PFSK-1 (cell line): ENCODE data around the gene BCL3.

Source experiments
- FOXP2 ChIP-seq: optimal IDR thresholded peaks from 2 replicates; pipeline ENCODE3; 2011; ENCODE audit warnings: borderline replicate concordance, control low read depth, inconsistent platforms; ENCODE audit not compliant: insufficient read depth; ENCODE audit errors: extremely low read length, extremely low read depth
- POLR2AphosphoS5 ChIP-seq: IDR thresholded peaks from 2 replicates; pipeline ENCODE4 v1.6.1; 2012; ENCODE audit warnings: low read depth, mild to moderate bottlenecking, control low read depth, low read length, moderate library complexity
- SIN3A ChIP-seq: IDR thresholded peaks from 2 replicates; pipeline ENCODE4 v1.6.1; 2012; ENCODE audit warnings: mild to moderate bottlenecking, low read length, moderate library complexity, borderline replicate concordance; ENCODE audit not compliant: insufficient read depth
- TAF1 ChIP-seq: IDR thresholded peaks from 2 replicates; pipeline ENCODE4 v1.6.1; 2012; ENCODE audit warnings: low read length, control low read depth, borderline replicate concordance; ENCODE audit not compliant: insufficient read depth
- TF ChIP-seq, protein P1 (sequence below), 2 experiments: IDR thresholded peaks; 2 replicates each; pipeline versions ENCODE4 v1.6.1 to v1.8.0; 2011 to 2012; ENCODE audit warnings: low read depth in 2 of 2, low read length in 2 of 2, control low read depth in 1 of 2, inconsistent platforms in 1 of 2, mild to moderate bottlenecking in 1 of 2, moderate library complexity in 1 of 2; ENCODE audit not compliant: insufficient read depth in 1 of 2

Gene BCL3

DNA sequence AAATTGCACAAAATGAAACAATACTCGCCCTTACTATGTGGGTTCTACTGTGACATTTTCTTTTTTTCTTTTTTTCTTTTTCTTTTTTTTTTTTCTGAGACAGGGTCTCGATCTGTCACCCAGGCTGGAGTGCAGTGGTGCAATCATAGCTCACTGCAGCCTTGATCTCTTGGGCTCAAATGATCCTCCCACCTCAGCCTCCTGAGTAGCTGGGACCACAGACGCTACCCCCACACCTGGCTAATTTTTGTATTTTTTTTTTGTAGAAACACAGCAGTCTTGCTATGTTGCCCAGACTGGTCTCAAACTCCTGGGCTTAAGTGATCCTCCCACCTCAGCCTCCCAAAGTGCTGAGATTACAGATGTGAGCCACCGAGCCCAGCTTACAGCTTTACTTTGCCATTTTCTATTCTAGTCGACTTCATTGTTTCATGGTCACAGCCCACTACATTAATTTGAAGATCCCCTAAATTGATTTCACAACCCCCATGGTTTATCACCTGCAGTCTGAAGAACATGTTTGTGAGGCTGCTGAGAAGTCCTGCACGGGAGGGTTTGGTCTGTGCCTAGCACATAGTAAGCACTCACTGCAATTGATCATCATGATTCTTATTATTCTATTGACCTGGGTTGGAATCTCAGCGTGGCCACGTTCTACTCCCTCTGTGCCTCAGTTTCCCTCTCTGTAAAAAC, 3.8 kb downstream of the BCL3 start:
- TF ChIP-seq FOXP2 (no peak), POLR2AphosphoS5 (no peak), SIN3A (no peak), TAF1 (no peak)
- TF ChIP-seq, protein P1, sequence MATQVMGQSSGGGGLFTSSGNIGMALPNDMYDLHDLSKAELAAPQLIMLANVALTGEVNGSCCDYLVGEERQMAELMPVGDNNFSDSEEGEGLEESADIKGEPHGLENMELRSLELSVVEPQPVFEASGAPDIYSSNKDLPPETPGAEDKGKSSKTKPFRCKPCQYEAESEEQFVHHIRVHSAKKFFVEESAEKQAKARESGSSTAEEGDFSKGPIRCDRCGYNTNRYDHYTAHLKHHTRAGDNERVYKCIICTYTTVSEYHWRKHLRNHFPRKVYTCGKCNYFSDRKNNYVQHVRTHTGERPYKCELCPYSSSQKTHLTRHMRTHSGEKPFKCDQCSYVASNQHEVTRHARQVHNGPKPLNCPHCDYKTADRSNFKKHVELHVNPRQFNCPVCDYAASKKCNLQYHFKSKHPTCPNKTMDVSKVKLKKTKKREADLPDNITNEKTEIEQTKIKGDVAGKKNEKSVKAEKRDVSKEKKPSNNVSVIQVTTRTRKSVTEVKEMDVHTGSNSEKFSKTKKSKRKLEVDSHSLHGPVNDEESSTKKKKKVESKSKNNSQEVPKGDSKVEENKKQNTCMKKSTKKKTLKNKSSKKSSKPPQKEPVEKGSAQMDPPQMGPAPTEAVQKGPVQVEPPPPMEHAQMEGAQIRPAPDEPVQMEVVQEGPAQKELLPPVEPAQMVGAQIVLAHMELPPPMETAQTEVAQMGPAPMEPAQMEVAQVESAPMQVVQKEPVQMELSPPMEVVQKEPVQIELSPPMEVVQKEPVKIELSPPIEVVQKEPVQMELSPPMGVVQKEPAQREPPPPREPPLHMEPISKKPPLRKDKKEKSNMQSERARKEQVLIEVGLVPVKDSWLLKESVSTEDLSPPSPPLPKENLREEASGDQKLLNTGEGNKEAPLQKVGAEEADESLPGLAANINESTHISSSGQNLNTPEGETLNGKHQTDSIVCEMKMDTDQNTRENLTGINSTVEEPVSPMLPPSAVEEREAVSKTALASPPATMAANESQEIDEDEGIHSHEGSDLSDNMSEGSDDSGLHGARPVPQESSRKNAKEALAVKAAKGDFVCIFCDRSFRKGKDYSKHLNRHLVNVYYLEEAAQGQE (IDR thresholded peaks at IDR 0.05; ENCODE audit: insufficient read depth in 1 of 2, low read depth in 2 of 2, low read length in 2 of 2) = no peak

- peak; percentile 64; the same call in 1 of the 2 replicates for TF ChIP-seq TAF1
- TF ChIP-seq SIN3A = peak; percentile 99
- TF ChIP-seq POLR2AphosphoS5 = peak; percentile 72
- peak; percentile 99 for TF ChIP-seq FOXP2
- TF ChIP-seq, protein P1 (IDR thresholded peaks at IDR 0.05; ENCODE audit: insufficient read depth in 1 of 2, low read depth in 2 of 2, low read length in 2 of 2) = peak; percentile 53 to 73; a peak in 3 of 4 replicates
Observed at GRCh38 chr19:44752816-44753625, 4.5 kb downstream of the BCL3 start.

- no peak for TF ChIP-seq SIN3A
- no peak for TF ChIP-seq POLR2AphosphoS5
- TF ChIP-seq, protein P1 (IDR thresholded peaks at IDR 0.05; ENCODE audit: insufficient read depth in 1 of 2, low read depth in 2 of 2, low read length in 2 of 2) = no peak
- TF ChIP-seq TAF1 = no peak
- TF ChIP-seq FOXP2 = no peak
Observed at GRCh38 chr19:44753626-44753931, 5.1 kb downstream of the BCL3 start.

DNA sequence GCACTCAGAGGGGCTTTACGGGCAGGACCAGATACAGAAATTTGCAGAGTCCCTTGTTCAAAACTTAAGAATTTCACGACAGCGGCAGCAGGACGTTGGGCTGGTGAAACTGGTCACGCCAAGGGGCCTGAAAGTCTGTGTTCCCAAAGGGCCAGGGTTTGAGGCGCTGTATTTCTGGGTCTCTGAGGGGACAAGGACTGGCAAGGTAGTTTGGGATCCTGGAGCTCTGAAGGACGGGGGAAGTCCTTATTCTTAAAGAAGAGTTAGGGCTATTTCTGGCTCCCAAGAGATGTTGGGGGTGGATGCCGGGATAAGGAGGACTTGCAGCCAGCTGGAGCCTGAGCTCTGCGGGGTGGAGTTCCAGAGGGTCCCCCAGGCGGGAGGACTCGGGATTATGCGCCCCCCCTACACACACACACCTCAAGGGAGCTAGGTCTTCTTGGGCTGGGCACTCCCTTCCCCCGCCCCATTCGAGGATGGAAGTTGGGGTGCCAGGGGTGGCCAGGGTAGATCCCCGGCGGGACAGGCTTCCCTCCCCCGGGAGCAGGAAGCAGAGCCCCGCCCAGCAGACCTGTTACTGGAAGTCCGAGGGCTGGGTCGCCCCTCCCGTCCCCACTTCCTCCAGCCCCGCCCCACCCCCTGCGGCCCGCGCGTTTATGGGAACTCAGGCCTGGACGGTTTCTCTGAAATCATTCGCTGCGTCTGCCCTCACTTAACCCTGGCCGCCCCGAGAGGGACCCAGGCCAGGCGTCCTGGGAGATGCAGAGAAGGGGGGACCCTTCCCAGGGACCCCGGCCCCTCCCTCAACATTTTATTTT, 5.6 kb downstream of the BCL3 start:
- TF ChIP-seq TAF1 (no peak), POLR2AphosphoS5 (peak; percentile 50), SIN3A (0 out of 2 replicates have a peak, but pooled peaks have one; percentile 18), FOXP2 (peak; percentile 80)
- TF ChIP-seq, protein P1 (IDR thresholded peaks at IDR 0.05; ENCODE audit: insufficient read depth in 1 of 2, low read depth in 2 of 2, low read length in 2 of 2) = no peak
